Naive thymus-derived CD4-positive, alpha-beta T cell (primary cell): ENCODE results near the gene CIB2. TPM values are rescaled to one million over a fixed set of nuclear protein-coding genes. Genes with fewer than 3 reads are reported as not detected.

Source experiments
- ATAC-seq: fragments of 150-1000 bp; cut with Tn5 transposase; 2 replicates; pipeline ENCODE4 v1.10.0; 2021; ENCODE audit warnings: mild to moderate bottlenecking, moderate library complexity
- CTCF ChIA-PET: fragments of 350-600 bp; sonication (Branson Sonifier 250); formaldehyde crosslinking; loops from one replicate; lab custom pipeline; 2021; ENCODE audit warnings: antibody characterized with exemption; lab: Charles Lee
- POLR2A ChIA-PET: fragments of 350-600 bp; sonication (Branson Sonifier 250); formaldehyde crosslinking; loops from one replicate; lab custom pipeline; 2021; ENCODE audit warnings: antibody characterized with exemption, inconsistent platforms; lab: Charles Lee
- DNase-seq, 9 donors: peaks; one replicate each; pipeline versions ENCODE4 v3.0.0 to v3.0.0-alpha.2; 2020 to 2022; ENCODE audit warnings: mixed read lengths in 1 of 9
- H3K27ac ChIP-seq: one replicate; pipeline ENCODE4 v1.7.0; 2013; ENCODE audit warnings: mild to moderate bottlenecking, low read depth, low read length, moderate library complexity
- H3K27me3 ChIP-seq, 2 donors: one replicate each; pipeline ENCODE4 v1.7.0; 2013; ENCODE audit warnings: low read length in 2 of 2, mild to moderate bottlenecking in 2 of 2, moderate library complexity in 2 of 2; ENCODE audit not compliant: control insufficient read depth in 2 of 2, insufficient read depth in 2 of 2
- H3K36me3 ChIP-seq, 3 experiments: 1 replicate in 2 of 3; 2 replicates in 1 of 3; pipeline ENCODE4 v1.7.0; 2013; ENCODE audit warnings: low read length in 3 of 3, mild to moderate bottlenecking in 3 of 3, moderate library complexity in 1 of 3; ENCODE audit not compliant: insufficient read depth in 3 of 3, control insufficient read depth in 2 of 3
- H3K4me1 ChIP-seq, 2 donors: one replicate each; pipeline ENCODE4 v1.7.0; 2013; ENCODE audit warnings: low read length in 2 of 2, mild to moderate bottlenecking in 2 of 2, moderate library complexity in 1 of 2; ENCODE audit not compliant: control insufficient read depth in 2 of 2, insufficient read depth in 2 of 2
- H3K4me3 ChIP-seq: 2 replicates; pipeline ENCODE4 v1.7.0; 2013; ENCODE audit warnings: mild to moderate bottlenecking, low read length
- H3K9me3 ChIP-seq, 3 experiments: 1 replicate in 2 of 3; 2 replicates in 1 of 3; pipeline ENCODE4 v1.7.0; 2013; ENCODE audit warnings: low read length in 3 of 3; ENCODE audit not compliant: control insufficient read depth in 2 of 3
- H3K27ac Mint-ChIP-seq, 9 donors: one replicate each; pipeline ENCODE4 v1.8.0; 2020 to 2022; ENCODE audit warnings: mixed read lengths in 9 of 9, mild to moderate bottlenecking in 8 of 9, moderate library complexity in 5 of 9, inconsistent platforms in 2 of 9
- H3K27me3 Mint-ChIP-seq, 5 donors: one replicate each; pipeline ENCODE4 v1.8.0; 2021 to 2022; ENCODE audit warnings: mixed read lengths in 5 of 5, mild to moderate bottlenecking in 1 of 5
- H3K36me3 Mint-ChIP-seq, 5 donors: one replicate each; pipeline ENCODE4 v1.8.0; 2020 to 2022; ENCODE audit warnings: mixed read lengths in 5 of 5, mild to moderate bottlenecking in 3 of 5, inconsistent platforms in 1 of 5
- H3K4me1 Mint-ChIP-seq, 7 donors: one replicate each; pipeline ENCODE4 v1.8.0; 2020 to 2022; ENCODE audit warnings: mixed read lengths in 7 of 7, mild to moderate bottlenecking in 3 of 7, inconsistent platforms in 1 of 7
- H3K4me3 Mint-ChIP-seq, 10 donors: one replicate each; pipeline ENCODE4 v1.8.0; 2020 to 2022; ENCODE audit warnings: mild to moderate bottlenecking in 10 of 10, mixed read lengths in 10 of 10, moderate library complexity in 6 of 10, inconsistent platforms in 2 of 10
- H3K9me3 Mint-ChIP-seq, 11 donors: one replicate each; pipeline ENCODE4 v1.8.0; 2020 to 2022; ENCODE audit warnings: mixed read lengths in 11 of 11, mild to moderate bottlenecking in 4 of 11, inconsistent platforms in 1 of 11, moderate library complexity in 1 of 11
- intact Hi-C, 2 donors: fragments of 100-400 bp; cut with micrococcal nuclease; formaldehyde crosslinking; loops; one replicate each; pipeline ENCODE4 v1.15.1; 2023
- polyA plus RNA-seq, 2 donors: library from polyadenylated mRNA; unstranded; fragments of 300-500 nt; fragmentation: Illumina TruSeq; gene quantifications; one replicate each; pipeline ENCODE4 v1.2.3, GENCODE V29; 2021
- total RNA-seq, 6 experiments: library from RNA in 5 of 6; stranded (reverse) in 5 of 6; gene quantifications; 1 replicate in 5 of 6; 2 replicates in 1 of 6; pipeline ENCODE4 v1.2.3 and lab custom pipeline; 2021 to 2026

The CIB2 gene
- total and polyA plus RNA-seq, 7 experiments from 2014 or later, result 1.0 to 2.1 (median 1.8) TPM

DNA sequence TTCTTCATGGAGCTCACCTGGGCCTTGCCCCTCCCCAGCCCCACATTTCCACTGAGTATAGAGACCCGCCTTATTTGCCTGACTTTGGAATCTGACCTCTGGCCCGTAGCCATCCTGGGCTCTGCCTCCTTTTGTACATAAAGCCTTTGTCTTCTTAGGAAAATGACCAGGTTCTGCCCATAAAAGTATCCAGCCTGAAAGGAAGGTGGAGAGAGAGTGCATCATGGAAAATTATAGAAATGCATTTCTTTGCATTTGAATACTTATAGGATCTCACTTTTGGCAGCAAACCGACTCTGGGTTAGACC, 42.5 kb downstream of the CIB2 start:
- no peak for DNase-seq
- intact Hi-C loops, result no loop called here
- ChIA-PET POLR2A (interaction anchor here (0.9 kb wide), 1 partner anchor 48 kb away, joined by 3 read pairs; no protein-coding TSS in a partner anchor), CTCF (no interaction called here)
- H3K36me3 Mint-ChIP-seq, result peaks cover 0 to 6% (median 0%) of the 10 kb centered on the region in 5 donors
- no peaks in the 10 kb centered on the region for H3K27me3 Mint-ChIP-seq
- H3K9me3 Mint-ChIP-seq, result peaks cover 0 to 3% (median 0%) of the 10 kb centered on the region in 11 donors
- Histone ChIP-seq H3K4me3 (no peak overlapping the region), H3K9me3 (no peaks in the 10 kb centered on the region), H3K36me3 (no peaks in the 10 kb centered on the region), H3K27ac (no peak overlapping the region), H3K4me1 (no peaks in the 10 kb centered on the region), H3K27me3 (no peaks in the 10 kb centered on the region)
- no peak overlapping the region for H3K4me3 Mint-ChIP-seq
- peak overlapping the region in 1 of 9 donors; percentile 74 for H3K27ac Mint-ChIP-seq
- peaks cover 0 to 45% (median 0%) of the 10 kb centered on the region in 7 donors for H3K4me1 Mint-ChIP-seq
- no peak for ATAC-seq

DNA sequence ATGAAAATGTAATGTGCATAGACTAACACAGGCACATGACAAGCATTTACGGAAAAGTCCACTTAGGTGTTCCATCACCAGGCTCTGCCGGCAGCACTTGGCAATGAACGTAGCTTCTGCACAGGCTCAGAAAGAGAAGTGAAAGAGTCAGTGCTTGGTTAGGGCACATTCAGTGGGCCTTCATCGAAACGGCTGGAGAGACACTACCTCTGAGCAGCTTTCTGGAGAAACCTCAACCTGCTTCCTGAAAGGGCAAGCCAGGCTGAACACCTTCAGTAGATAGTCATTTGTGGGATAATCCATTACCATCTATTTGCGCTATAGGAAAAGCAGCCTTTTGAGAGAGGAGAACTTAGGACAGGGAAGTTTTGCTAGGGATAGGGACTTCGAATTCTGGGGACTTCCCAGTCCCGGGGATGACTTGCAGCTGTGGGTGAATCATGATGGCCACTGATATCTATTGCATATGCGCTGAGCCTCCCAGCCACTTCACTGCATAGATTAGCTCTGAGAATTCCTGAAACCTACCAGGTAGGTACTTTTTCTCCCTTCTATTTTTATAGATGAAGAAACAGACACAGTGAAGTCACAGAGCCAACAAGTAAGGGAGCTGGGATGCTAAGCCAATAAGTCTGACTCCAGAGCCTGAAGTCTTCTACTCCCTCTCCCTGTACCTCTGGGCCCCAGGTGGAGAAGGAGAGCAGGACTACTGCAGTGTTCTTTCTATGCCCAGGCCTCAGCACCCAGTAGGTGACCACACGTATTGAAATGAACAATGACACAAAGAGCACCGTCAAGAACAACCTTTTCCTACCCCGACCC, 43.1 kb downstream of the CIB2 start:
- no peak overlapping the region for H3K4me3 ChIP-seq
- peaks cover 0 to 3% (median 0%) of the 10 kb centered on the region in 11 donors for H3K9me3 Mint-ChIP-seq
- peaks cover 0 to 6% (median 0%) of the 10 kb centered on the region in 5 donors for H3K36me3 Mint-ChIP-seq
- H3K4me1 ChIP-seq, result no peaks in the 10 kb centered on the region
- H3K27me3 ChIP-seq, result no peaks in the 10 kb centered on the region
- H3K27ac Mint-ChIP-seq, result peak overlapping the region in 1 of 9 donors; percentile 74
- ATAC-seq (peak; percentile 68), DNase-seq (no peak)
- no peaks in the 10 kb centered on the region for H3K27me3 Mint-ChIP-seq
- no peaks in the 10 kb centered on the region for H3K9me3 ChIP-seq
- no peaks in the 10 kb centered on the region for H3K36me3 ChIP-seq
- ChIA-PET POLR2A (interaction anchor here (0.6 to 0.9 kb wide), 2 partner anchors 47 to 137 kb away, joined by 3 read pairs; no protein-coding TSS in a partner anchor), CTCF (no interaction called here)
- H3K27ac ChIP-seq, result no peak overlapping the region
- intact Hi-C loops, result no loop called here
- H3K4me1 Mint-ChIP-seq, result peaks cover 0 to 45% (median 0%) of the 10 kb centered on the region in 7 donors
- H3K4me3 Mint-ChIP-seq, result no peak overlapping the region

DNA sequence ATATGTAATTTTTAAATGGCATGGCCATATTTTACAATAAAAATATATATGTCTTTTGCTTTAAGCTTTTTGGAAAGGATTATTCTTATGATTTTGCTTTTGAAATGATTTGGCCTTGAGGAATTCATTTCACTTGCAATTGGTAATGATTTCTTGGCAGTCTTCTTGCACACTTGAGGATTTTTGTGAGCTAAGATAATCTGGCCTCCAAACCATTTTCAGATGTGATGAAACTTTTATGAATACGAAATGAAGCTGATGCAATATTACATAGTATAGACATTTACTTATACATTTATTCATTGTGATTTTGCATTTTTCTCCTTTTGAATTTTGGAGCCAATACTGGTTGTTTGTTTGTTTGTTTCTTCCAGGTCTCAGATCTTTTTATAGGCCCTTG, 45.3 kb downstream of the CIB2 start:
- Mint-ChIP-seq H3K4me3 (no peak overlapping the region), H3K36me3 (peaks cover 0 to 3% (median 0%) of the 10 kb centered on the region in 5 donors), H3K9me3 (peaks cover 0 to 3% (median 0%) of the 10 kb centered on the region in 11 donors), H3K4me1 (peaks cover 0 to 39% (median 0%) of the 10 kb centered on the region in 7 donors), H3K27me3 (no peaks in the 10 kb centered on the region), H3K27ac (no peak overlapping the region)
- Histone ChIP-seq H3K4me1 (no peaks in the 10 kb centered on the region), H3K27ac (no peak overlapping the region), H3K9me3 (no peaks in the 10 kb centered on the region), H3K4me3 (no peak overlapping the region), H3K36me3 (no peaks in the 10 kb centered on the region), H3K27me3 (no peaks in the 10 kb centered on the region)
- DNase-seq (no peak), ATAC-seq (no peak)
- intact Hi-C loops, result no loop called here
- CTCF ChIA-PET, result no interaction called here
- POLR2A ChIA-PET, result no interaction called here

DNA sequence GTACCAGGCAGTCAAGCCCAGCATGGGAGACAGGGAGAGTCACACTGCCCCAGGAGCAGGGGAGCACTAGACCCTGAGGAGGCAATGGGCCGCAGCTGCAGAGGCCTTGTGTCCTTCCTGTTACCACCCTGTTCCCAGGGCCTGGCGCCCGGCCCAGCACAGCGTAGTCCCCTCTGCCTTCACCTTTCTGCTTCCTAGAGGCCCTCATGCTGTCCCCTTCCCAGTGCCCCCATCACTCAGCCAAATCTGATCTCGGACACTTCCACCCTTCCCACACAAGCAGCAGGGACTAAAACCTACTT, 46.8 kb downstream of the CIB2 start:
- Histone ChIP-seq H3K4me1 (no peaks in the 10 kb centered on the region), H3K9me3 (no peaks in the 10 kb centered on the region), H3K27ac (no peak overlapping the region), H3K27me3 (no peaks in the 10 kb centered on the region), H3K4me3 (no peak overlapping the region), H3K36me3 (no peaks in the 10 kb centered on the region)
- ChIA-PET POLR2A (interaction anchor here (0.6 kb wide), 1 partner anchor 180 kb away, joined by 4 read pairs; the partner anchor contains the start of gene DNAJA4), CTCF (no interaction called here)
- H3K36me3 Mint-ChIP-seq, result no peaks in the 10 kb centered on the region
- DNase-seq, result no peak
- no peaks in the 10 kb centered on the region for H3K27me3 Mint-ChIP-seq
- H3K9me3 Mint-ChIP-seq, result no peaks in the 10 kb centered on the region
- intact Hi-C loops, result no loop called here
- ATAC-seq, result no peak
- no peak overlapping the region for H3K4me3 Mint-ChIP-seq
- H3K27ac Mint-ChIP-seq, result peak overlapping the region in 1 of 9 donors; percentile 38
- H3K4me1 Mint-ChIP-seq, result peaks cover 0 to 36% (median 0%) of the 10 kb centered on the region in 7 donors

DNA sequence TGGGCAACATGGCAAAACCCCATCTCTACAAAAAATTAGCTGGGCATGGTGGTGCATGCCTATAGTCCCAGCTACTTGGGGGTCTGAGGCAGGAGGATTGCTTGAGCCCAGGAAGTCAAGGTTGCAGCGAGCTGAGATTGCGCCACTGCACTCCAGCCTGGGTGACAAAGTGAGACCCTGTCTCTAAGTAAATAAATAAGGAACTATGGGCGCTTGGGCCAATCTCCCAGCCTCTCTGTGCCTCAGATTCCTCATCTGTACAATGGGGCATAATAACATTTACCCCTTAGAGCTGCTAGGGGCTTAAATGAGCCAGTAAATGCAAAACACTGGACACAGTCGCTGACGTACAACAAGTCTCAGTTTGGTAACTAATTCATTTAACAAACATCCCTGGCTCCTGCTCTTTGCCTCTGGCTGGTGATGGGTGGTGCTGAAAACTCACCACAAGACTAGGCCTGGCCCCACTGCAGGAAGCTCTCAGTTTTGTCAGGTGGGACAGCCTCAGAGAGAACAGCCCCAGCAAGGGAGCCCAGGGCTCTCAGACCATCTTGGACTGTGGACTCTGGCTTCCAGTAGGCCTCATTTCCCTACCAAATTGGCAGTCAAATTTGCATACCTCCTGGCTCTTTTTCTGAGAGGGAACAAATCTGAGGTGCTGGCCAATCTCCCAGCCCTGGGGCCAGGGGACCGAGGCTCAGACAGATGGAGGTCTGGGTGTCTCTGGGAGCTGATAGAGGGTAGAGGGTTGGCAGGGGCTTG, 47.4 kb downstream of the CIB2 start:
- ATAC-seq (no peak), DNase-seq (no peak)
- Histone ChIP-seq H3K27me3 (no peaks in the 10 kb centered on the region), H3K4me1 (no peaks in the 10 kb centered on the region), H3K9me3 (no peaks in the 10 kb centered on the region), H3K4me3 (no peak overlapping the region), H3K27ac (no peak overlapping the region), H3K36me3 (no peaks in the 10 kb centered on the region)
- Mint-ChIP-seq H3K27me3 (no peaks in the 10 kb centered on the region), H3K4me1 (peaks cover 0 to 39% (median 3%) of the 10 kb centered on the region in 7 donors), H3K4me3 (no peak overlapping the region), H3K36me3 (no peaks in the 10 kb centered on the region), H3K9me3 (no peaks in the 10 kb centered on the region), H3K27ac (peak overlapping the region in 1 of 9 donors; percentile 23)
- CTCF ChIA-PET, result interaction anchor here (1.1 to 1.4 kb wide), 3 partner anchors 25 to 111 kb away, joined by 3 read pairs; no protein-coding TSS in a partner anchor
- POLR2A ChIA-PET, result interaction anchor here (0.8 to 1.0 kb wide), 2 partner anchors 15 to 50 kb away, joined by 3 read pairs; no protein-coding TSS in a partner anchor
- intact Hi-C loops, result no loop called here

DNA sequence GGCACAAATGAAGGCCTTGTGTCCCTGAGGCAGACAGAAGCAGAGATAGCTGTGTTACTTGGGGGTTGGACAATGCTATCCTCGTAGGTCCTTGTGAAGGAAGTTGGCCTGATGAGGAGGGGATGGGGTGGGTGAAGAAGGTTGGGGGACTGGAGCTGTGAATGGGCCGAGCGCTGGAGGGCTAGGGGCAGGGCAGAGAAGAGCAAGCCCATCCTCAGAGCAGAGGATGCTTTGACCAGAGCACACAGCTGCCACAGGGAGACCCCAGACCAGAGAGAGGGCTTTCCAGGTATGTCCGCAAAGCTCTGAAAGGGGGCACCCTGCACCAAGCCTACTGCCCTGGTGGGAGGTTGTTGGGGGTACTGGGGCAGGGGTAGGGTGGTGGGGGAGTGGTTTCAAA, 48.1 kb downstream of the CIB2 start:
- Histone ChIP-seq H3K4me1 (peaks cover under 1% of the 10 kb centered on the region in 2 donors), H3K27ac (no peak overlapping the region), H3K9me3 (no peaks in the 10 kb centered on the region), H3K27me3 (no peaks in the 10 kb centered on the region), H3K36me3 (no peaks in the 10 kb centered on the region), H3K4me3 (no peak overlapping the region)
- intact Hi-C loops, result no loop called here
- CTCF ChIA-PET, result interaction anchor here (1.1 to 1.4 kb wide), 3 partner anchors 25 to 112 kb away, joined by 3 read pairs; no protein-coding TSS in a partner anchor
- H3K27ac Mint-ChIP-seq, result peak overlapping the region in 1 of 9 donors; percentile 74
- H3K4me3 Mint-ChIP-seq, result peak overlapping the region in 1 of 10 donors; percentile 28
- DNase-seq (no peak), ATAC-seq (no peak)
- no peaks in the 10 kb centered on the region for H3K36me3 Mint-ChIP-seq
- H3K4me1 Mint-ChIP-seq, result peaks cover 1 to 40% (median 6%) of the 10 kb centered on the region in 7 donors
- POLR2A ChIA-PET, result interaction anchor here (0.8 to 1.0 kb wide), 2 partner anchors 14 to 49 kb away, joined by 3 read pairs; no protein-coding TSS in a partner anchor
- H3K9me3 Mint-ChIP-seq, result no peaks in the 10 kb centered on the region
- H3K27me3 Mint-ChIP-seq, result no peaks in the 10 kb centered on the region
